ENCODE measurements around the gene TTL. TPM values are rescaled to one million over a fixed set of nuclear protein-coding genes. Genes with fewer than 3 reads are reported as not detected.

TTL gene
- total and polyA plus RNA-seq, 7 donors = 19.0 to 72.0 (median 49.3) TPM

DNA sequence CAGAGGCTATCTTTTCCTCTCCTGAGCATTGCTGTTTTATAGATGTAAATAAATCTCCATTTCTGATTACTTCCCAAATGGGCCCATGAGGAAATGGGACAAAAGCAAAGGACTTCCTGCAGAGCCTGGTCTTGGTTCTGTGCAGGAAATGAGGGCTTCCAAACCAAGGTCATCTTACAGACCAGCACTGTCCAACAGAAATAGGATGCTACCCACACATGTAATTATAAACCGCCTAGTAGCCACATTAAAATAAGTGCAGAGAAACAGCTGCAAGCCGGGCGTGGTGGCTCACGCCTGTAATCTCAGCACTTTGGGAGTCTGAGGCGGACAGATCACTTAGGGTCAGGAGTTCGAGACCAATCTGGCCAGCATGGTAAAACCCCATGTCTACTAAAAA is 6.2 kb downstream of the TTL start:
- ATAC-seq (peak in 1 of 4 donors; percentile 61), DNase-seq (no peak)
- Histone ChIP-seq H3K27ac (no peak overlapping the region), H3K27me3 (ENCODE audit: insufficient read depth in 3 of 3, low read length in 2 of 3) (no peaks in the 10 kb centered on the region), H3K4me1 (peaks cover 15% of the 10 kb centered on the region), H3K36me3 (ENCODE audit: insufficient read depth in 1 of 2, low read depth in 1 of 2) (no peaks in the 10 kb centered on the region), H3K9me3 (no peaks in the 10 kb centered on the region), H3K4me3 (no peak overlapping the region)
- TF ChIP-seq, protein P1, sequence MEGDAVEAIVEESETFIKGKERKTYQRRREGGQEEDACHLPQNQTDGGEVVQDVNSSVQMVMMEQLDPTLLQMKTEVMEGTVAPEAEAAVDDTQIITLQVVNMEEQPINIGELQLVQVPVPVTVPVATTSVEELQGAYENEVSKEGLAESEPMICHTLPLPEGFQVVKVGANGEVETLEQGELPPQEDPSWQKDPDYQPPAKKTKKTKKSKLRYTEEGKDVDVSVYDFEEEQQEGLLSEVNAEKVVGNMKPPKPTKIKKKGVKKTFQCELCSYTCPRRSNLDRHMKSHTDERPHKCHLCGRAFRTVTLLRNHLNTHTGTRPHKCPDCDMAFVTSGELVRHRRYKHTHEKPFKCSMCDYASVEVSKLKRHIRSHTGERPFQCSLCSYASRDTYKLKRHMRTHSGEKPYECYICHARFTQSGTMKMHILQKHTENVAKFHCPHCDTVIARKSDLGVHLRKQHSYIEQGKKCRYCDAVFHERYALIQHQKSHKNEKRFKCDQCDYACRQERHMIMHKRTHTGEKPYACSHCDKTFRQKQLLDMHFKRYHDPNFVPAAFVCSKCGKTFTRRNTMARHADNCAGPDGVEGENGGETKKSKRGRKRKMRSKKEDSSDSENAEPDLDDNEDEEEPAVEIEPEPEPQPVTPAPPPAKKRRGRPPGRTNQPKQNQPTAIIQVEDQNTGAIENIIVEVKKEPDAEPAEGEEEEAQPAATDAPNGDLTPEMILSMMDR (IDR thresholded peaks at IDR 0.05) = no peak
- WGBS, 3 donors = 38 to 73% (median 51%) methylated on average over 6 of the region's 6 CpGs
- intact Hi-C loops (cut with DNase I) = loop anchor here in 1 of 2 donors (10.0 kb wide), 1 partner anchor 57 kb away; the partner anchor contains the start of gene POLR1B

DNA sequence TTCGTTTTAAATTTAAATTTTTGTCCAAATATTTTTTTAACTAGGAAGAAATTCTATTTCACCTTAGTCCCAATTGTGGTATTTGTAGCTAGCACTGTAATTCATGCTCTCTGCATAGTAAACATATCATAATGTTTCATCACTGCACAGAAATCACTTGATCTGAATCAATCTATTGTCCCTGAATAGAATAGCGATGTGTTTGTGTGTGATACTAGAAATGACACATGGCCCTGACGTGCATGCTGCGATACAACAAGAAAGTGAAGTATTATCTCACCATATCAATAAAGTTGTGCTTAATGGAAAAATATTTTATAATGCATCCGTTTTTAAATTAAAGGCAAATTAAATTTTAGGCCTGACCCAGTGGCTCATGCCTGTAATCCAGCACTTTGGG is 10.0 kb downstream of the TTL start:
- Histone ChIP-seq H3K4me1 (peaks cover 8% of the 10 kb centered on the region), H3K27me3 (ENCODE audit: insufficient read depth in 3 of 3, low read length in 2 of 3) (no peaks in the 10 kb centered on the region), H3K36me3 (ENCODE audit: insufficient read depth in 1 of 2, low read depth in 1 of 2) (peaks cover 0 to 18% of the 10 kb centered on the region in 2 donors), H3K4me3 (no peak overlapping the region), H3K27ac (no peak overlapping the region), H3K9me3 (no peaks in the 10 kb centered on the region)
- DNase-seq (no peak), ATAC-seq (no peak)
- intact Hi-C loops (cut with DNase I) = no loop called here
- TF ChIP-seq, protein P1 (IDR thresholded peaks at IDR 0.05) = no peak
- WGBS, 3 donors = 95 to 97% (median 97%) methylated on average over 5 of the region's 5 CpGs

DNA sequence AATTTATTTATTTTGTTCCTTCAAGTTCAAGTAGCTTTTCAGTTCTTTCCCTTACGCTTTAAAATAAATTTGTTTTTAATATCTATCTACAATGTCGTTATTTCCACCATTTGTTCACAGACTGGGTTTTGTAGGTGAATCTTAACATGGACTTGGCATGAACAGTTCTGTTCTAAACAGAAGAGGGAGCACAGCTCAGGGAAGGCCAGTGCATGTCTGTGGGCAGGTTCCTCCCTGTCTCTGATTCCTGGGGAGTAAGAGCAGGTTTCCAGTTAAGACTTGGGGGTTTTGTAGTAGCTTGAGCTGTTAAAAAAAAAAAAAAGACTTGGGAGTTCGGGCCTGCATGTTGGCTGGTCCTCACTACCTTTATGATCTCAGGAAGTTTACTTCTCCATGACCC is 11.1 kb downstream of the TTL start:
- WGBS, 3 donors = 74 to 83% (median 83%) methylated on average over 3 of the region's 3 CpGs
- TF ChIP-seq, protein P1 (IDR thresholded peaks at IDR 0.05) = no peak
- H3K9me3 ChIP-seq = no peaks in the 10 kb centered on the region
- intact Hi-C loops (cut with DNase I) = no loop called here
- peaks cover 0 to 18% of the 10 kb centered on the region in 2 donors for H3K36me3 ChIP-seq (ENCODE audit: insufficient read depth in 1 of 2, low read depth in 1 of 2)
- H3K4me3 ChIP-seq = no peak overlapping the region
- ATAC-seq (no peak), DNase-seq (no peak)
- H3K27me3 ChIP-seq (ENCODE audit: insufficient read depth in 3 of 3, low read length in 2 of 3) = no peaks in the 10 kb centered on the region
- H3K27ac ChIP-seq = no peak overlapping the region
- H3K4me1 ChIP-seq = peaks cover 8% of the 10 kb centered on the region

DNA sequence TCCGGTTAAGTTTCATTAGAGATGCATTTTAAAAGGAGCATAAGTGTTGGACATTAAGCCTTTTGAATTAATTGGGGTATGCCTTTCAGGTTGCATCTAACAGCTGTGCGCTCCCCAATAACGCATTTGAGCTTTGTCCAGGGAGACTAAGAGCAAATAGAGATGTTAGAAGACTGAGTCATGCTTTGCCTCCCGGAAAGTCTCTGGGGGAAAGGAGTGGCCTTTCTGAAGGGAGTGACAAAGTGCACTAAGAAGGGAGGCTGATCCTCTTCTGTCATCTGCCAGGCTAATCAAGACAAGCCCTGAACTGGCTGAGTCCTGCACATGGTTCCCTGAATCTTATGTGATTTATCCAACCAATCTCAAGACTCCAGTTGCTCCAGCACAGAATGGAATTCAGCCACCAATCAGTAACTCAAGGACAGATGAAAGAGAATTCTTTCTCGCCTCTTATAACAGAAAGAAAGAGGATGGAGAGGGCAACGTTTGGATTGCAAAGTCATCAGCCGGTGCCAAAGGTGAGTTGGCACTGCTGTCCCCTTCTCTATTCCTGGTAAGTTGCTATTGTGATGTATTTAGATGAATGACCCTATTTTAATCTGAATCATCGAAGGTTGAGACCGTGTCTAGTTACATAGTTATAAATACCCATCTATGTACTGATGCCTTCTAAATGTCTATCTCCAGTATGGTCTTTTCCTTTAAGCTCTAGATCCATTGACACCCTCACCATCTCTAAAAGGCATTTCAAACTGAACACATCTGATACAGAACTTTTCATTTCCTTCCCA is 12.1 kb downstream of the TTL start:
- peak overlapping the region; percentile 56 for H3K27ac ChIP-seq
- no peaks in the 10 kb centered on the region for H3K27me3 ChIP-seq (ENCODE audit: insufficient read depth in 3 of 3, low read length in 2 of 3)
- 55 to 64% (median 56%) methylated on average over 9 of the region's 9 CpGs for WGBS, 3 donors
- peaks cover 0 to 21% of the 10 kb centered on the region in 2 donors for H3K36me3 ChIP-seq (ENCODE audit: insufficient read depth in 1 of 2, low read depth in 1 of 2)
- intact Hi-C loops (cut with DNase I) = no loop called here
- H3K4me3 ChIP-seq = no peak overlapping the region
- ATAC-seq (peak; percentile 87 to 95 (median 89)), DNase-seq (no peak)
- H3K9me3 ChIP-seq = no peaks in the 10 kb centered on the region
- peaks cover 8% of the 10 kb centered on the region for H3K4me1 ChIP-seq
- TF ChIP-seq, protein P1 (IDR thresholded peaks at IDR 0.05) = no peak

All from psoas muscle (tissue), 8 donors.